T-helper 17 cell (primary cell): ENCODE measurements around the gene ODAD3. TPM values are rescaled to one million over a fixed set of nuclear protein-coding genes. Genes with fewer than 3 reads are reported as not detected.
A peak's percentile ranks its signal among the peaks of the same experiment; 100 is the strongest.
"Not testable (repeated sequence)": the region's sequence is repeated elsewhere in the genome, so short reads cannot be mapped to it uniquely, and the experiment has no call there.

Source experiments
- ATAC-seq: fragments of 150-1000 bp; cut with Tn5 transposase; 2 replicates; pipeline ENCODE4 v1.10.0; 2021; ENCODE audit warnings: mild to moderate bottlenecking, moderate library complexity
- DNase-seq, 3 donors: peaks; one replicate each; pipeline versions ENCODE4 v3.0.0 to v3.0.0-alpha.2; 2020 to 2021
- H3K9me3 ChIP-seq: one replicate; pipeline ENCODE4 v1.7.0; 2013; ENCODE audit warnings: low read length, mild to moderate bottlenecking; ENCODE audit not compliant: control insufficient read depth, poor library complexity, severe bottlenecking
- H3K27ac Mint-ChIP-seq: one replicate; pipeline ENCODE4 v1.8.0; 2022; ENCODE audit warnings: mild to moderate bottlenecking, moderate library complexity, mixed read lengths
- H3K27me3 Mint-ChIP-seq: one replicate; pipeline ENCODE4 v1.8.0; 2022; ENCODE audit warnings: mixed read lengths
- H3K36me3 Mint-ChIP-seq: one replicate; pipeline ENCODE4 v1.8.0; 2022; ENCODE audit warnings: low read depth, mixed read lengths
- H3K4me1 Mint-ChIP-seq: one replicate; pipeline ENCODE4 v1.8.0; 2022; ENCODE audit warnings: mild to moderate bottlenecking, mixed read lengths
- H3K4me3 Mint-ChIP-seq: one replicate; pipeline ENCODE4 v1.8.0; 2022; ENCODE audit warnings: mild to moderate bottlenecking, moderate library complexity, mixed read lengths
- total RNA-seq, 4 donors: library from RNA in 2 of 4; stranded (reverse) in 2 of 4; gene quantifications; one replicate each; pipeline ENCODE4 v1.2.3 and lab custom pipeline; 2022 to 2026

Gene ODAD3
- total RNA-seq, 2 donors from 2014 or later, result not detected

DNA sequence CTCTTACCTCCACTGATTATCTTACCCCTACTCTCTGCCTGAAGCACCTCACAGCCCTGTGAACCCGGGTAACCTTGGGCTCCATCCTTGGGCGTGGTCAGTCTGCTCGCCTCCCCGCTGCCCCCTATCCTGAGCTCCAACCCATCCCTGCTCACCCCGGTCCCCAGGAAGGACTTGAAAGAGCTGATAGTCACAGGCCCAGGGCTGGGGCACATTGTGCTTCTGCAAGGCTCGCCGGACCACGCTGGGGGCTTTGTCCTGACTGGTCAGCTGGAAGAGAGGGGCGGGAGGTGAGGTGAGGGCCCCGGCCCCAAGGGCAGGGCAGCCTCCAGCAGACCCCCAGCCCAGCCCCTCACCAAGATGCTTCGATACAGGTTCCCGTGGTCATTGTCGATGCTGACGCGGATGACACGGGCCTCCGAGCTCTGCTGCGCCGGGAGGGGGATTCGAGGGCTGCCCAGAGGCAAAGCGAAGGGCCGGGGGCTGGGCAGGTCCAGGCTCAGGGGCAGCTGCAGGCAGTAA is 37.8 kb downstream of the ODAD3 start:
- DNase-seq, result no peak
- Mint-ChIP-seq H3K4me3 (no peak overlapping the region), H3K27me3 (peaks cover 14% of the 10 kb centered on the region), H3K4me1 (peaks cover 7% of the 10 kb centered on the region), H3K27ac (no peak overlapping the region), H3K36me3 (peaks cover 2% of the 10 kb centered on the region)
- no peaks in the 10 kb centered on the region for H3K9me3 ChIP-seq
- no peak for ATAC-seq

- no peak for ATAC-seq
- DNase-seq, result no peak
These were observed 43.8 kb downstream of the ODAD3 start for GRCh38 chr19:11390933-11391680.

DNA sequence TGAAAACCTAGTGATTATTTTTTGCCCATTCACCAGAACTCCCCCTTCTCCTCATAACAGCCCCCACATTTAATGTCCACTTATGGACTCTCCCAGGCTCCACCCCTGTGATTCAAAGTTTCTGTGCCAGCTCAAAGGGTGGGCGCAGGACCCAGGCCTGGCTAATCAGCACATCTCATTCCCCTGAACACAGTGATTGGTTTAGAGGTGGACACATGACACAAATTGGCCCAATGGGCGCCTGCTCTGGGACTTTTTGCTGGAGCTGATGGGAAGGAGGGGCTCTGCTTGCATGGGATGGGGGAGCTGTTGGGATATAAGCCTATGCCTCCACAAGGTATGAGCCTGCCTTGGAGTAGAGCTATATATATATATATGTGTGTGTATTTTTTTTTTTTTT is 44.6 kb downstream of the ODAD3 start:
- Mint-ChIP-seq H3K4me1 (peaks cover 8% of the 10 kb centered on the region), H3K36me3 (no peaks in the 10 kb centered on the region), H3K27ac (no peak overlapping the region), H3K27me3 (peaks cover 11% of the 10 kb centered on the region), H3K4me3 (no peak overlapping the region)
- no peaks in the 10 kb centered on the region for H3K9me3 ChIP-seq
- ATAC-seq (no peak), DNase-seq (no peak)

More at GRCh38 chr19:11390933-11391680, 43.8 kb downstream of the ODAD3 start:
- Mint-ChIP-seq H3K27ac (no peak overlapping the region), H3K36me3 (no peaks in the 10 kb centered on the region), H3K4me1 (peaks cover 8% of the 10 kb centered on the region), H3K4me3 (no peak overlapping the region), H3K27me3 (peaks cover 14% of the 10 kb centered on the region)
- no peaks in the 10 kb centered on the region for H3K9me3 ChIP-seq

DNA sequence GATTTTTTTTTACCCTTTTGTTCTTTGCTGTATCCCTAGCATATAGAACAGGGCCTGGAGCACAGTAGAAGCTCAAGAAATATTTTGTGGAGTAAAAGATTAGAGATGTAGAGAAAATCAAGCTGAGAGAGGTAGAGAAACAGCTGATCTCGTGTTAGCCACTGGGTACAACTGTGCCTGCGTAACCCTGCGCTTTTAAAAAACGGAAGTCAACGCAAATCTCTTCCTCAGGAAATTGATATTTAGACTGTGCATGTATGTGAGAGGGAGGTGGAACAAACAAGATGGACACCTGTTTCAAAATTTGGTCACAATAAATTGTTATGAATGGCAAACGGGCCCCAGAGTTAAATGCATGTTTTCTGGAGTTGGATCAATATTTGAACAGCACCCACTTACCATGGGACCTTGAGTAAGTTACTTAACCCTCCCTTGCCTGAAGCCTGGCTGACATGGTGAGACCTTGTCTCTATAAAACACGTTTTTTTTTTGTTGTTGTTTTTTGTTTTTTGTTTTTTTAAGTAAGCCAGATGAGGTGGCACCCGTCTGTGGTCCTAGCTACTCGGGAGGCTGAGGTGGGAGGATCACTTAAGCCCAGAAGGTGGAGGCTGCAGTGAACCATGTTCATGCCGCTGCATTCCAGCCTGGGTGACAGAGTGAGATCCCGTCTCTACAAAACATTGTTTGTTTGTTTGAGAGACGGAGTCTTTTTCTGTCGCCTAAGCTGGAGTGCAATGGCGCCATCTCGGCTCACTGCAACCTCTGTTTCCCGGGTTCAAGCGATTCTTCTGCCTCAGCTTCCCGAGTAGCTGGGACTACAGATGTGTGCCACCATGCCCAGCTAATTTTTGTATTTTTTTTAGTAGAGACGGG is 47.5 kb downstream of the ODAD3 start:
- no peak overlapping the region for H3K27ac Mint-ChIP-seq
- H3K27me3 Mint-ChIP-seq, result peaks cover 7% of the 10 kb centered on the region
- ATAC-seq (peak; percentile 59), DNase-seq (no peak)
- no peaks in the 10 kb centered on the region for H3K9me3 ChIP-seq
- peaks cover 7% of the 10 kb centered on the region for H3K4me1 Mint-ChIP-seq
- H3K36me3 Mint-ChIP-seq, result no peaks in the 10 kb centered on the region
- no peak overlapping the region for H3K4me3 Mint-ChIP-seq

- Mint-ChIP-seq H3K27ac (no peak overlapping the region), H3K27me3 (peaks cover 13% of the 10 kb centered on the region), H3K4me3 (peak overlapping the region; percentile 45), H3K4me1 (peaks cover 26% of the 10 kb centered on the region), H3K36me3 (no peaks in the 10 kb centered on the region)
- no peak for ATAC-seq
- H3K9me3 ChIP-seq, result no peaks in the 10 kb centered on the region
- DNase-seq, result no peak
These were observed 50.2 kb downstream of the ODAD3 start for GRCh38 chr19:11384778-11385129.

DNA sequence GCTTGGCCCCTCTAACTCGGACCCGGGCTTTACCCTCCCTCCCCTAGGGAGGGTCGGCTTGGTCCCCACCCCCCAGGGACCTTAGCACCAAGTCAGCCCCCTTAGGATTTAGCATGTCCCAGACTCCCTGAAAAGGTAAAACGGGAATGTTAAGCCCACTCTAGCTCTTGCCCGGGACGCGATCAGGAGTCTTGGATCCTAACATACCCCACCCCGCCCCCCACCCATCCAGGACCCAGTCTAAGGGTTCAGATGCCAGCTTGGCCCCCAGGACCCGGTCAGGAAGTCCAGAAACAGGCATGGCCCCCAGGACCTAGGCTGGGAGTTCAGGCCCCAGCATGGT is 51.2 kb downstream of the ODAD3 start:
- no peak overlapping the region for H3K27ac Mint-ChIP-seq
- peaks cover 13% of the 10 kb centered on the region for H3K27me3 Mint-ChIP-seq

GRCh38 chr19:11382898-11383705 is 51.8 kb downstream of the ODAD3 start:
- H3K4me1 Mint-ChIP-seq, result peaks cover 26% of the 10 kb centered on the region
- peaks cover 13% of the 10 kb centered on the region for H3K27me3 Mint-ChIP-seq
- H3K36me3 Mint-ChIP-seq, result no peaks in the 10 kb centered on the region
- H3K27ac Mint-ChIP-seq, result no peak overlapping the region
- peak in 2 of 3 donors; percentile 27 to 31 for DNase-seq
- no peaks in the 10 kb centered on the region for H3K9me3 ChIP-seq
- H3K4me3 Mint-ChIP-seq, result peak overlapping the region; percentile 74
- ATAC-seq, result no peak

More for the DNA sequence above, 51.2 kb downstream of the ODAD3 start:
- no peak overlapping the region for H3K4me3 Mint-ChIP-seq
- DNase-seq (no peak), ATAC-seq (no peak)
- no peaks in the 10 kb centered on the region for H3K9me3 ChIP-seq
- peaks cover 26% of the 10 kb centered on the region for H3K4me1 Mint-ChIP-seq
- no peaks in the 10 kb centered on the region for H3K36me3 Mint-ChIP-seq

DNA sequence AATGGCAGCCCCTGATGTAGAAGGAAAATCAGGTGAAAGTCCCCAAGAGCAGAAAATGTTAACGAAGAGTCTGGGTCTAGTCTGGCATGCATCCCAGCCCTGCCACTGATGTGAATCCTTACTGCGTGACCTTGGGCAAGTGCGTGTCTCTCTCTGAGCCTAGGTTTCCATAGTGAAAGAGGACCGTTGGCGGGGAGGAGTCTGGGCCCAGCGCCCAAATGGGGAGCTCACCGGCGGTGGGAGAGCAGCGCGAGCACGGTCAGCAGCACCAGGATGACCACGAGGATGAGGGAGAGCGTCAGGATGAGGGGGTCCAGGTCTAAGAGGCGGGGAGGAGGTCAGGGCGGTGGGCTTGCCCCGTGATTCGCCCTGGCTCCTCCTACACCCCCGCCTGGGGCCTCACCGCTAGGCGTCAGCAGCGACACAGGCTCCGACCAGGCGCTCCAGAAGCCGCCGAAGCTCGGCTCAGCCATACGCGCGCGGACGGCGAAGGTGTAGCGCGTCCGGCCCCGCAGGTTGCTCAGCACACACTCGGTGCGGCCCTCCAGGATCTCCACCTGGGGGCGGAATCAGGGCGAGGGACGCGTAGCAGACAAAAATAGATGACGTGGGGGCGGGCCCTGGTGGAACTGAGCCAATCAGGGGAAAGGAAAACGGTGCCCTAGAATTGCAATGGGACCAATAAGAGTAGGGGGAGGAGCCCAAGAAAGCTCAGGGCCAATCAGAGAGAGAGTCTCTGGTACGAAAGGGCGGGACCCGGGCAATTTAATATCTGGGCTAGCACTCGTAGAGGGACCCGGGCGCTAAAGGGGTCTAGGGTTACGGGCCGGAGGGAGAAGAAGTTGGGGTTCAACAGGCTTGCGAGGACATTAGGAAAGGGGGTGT is 54.0 kb downstream of the ODAD3 start:
- Mint-ChIP-seq H3K36me3 (peaks cover 2% of the 10 kb centered on the region), H3K4me1 (peaks cover 33% of the 10 kb centered on the region), H3K27ac (peak overlapping the region; percentile 96), H3K27me3 (peaks cover 13% of the 10 kb centered on the region), H3K4me3 (peak overlapping the region; percentile 97)
- H3K9me3 ChIP-seq, result no peaks in the 10 kb centered on the region
- DNase-seq (peak; percentile 92 to 96 (median 94)), ATAC-seq (peak; percentile 90)

GRCh38 chr19:11379857-11380350 is 55.0 kb downstream of the ODAD3 start:
- Mint-ChIP-seq H3K27me3 (peaks cover 13% of the 10 kb centered on the region), H3K4me1 (peaks cover 37% of the 10 kb centered on the region), H3K36me3 (peaks cover 2% of the 10 kb centered on the region), H3K27ac (peak overlapping the region; percentile 96), H3K4me3 (peak overlapping the region; percentile 97)
- DNase-seq, result no peak
- H3K9me3 ChIP-seq, result no peaks in the 10 kb centered on the region
- no peak for ATAC-seq

DNA sequence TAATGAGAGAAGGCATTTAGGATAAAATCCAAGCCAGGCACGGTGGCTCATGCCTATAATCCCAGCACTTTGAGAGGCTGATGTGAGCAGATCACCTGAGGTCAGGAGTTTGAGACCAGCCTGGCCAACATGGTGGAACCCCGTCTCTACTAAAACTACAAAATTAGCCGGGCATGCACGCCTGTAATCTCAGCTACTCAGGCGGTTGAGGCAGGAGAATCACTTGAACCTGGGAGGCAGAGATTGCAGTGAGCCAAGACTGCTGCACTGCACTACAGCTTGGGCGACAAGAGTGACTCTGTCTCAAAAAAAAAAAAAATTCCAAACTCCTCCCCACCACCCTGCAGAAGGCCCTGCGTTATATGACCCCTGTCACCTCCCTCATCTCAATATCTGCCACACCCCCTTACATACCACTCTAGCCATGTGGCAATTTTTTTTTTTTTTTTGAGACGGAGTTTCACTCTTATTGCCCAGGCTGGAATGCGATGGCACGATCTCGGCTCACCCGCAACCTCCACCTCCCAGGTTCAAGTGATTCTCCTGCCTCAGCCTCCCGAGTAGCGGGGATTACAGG is 55.6 kb downstream of the ODAD3 start:
- H3K4me1 Mint-ChIP-seq, result peaks cover 34% of the 10 kb centered on the region
- H3K27me3 Mint-ChIP-seq, result peaks cover 13% of the 10 kb centered on the region
- H3K4me3 Mint-ChIP-seq, result not testable (repeated sequence)

GRCh38 chr19:11378319-11379189 is 56.4 kb downstream of the ODAD3 start:
- no peaks in the 10 kb centered on the region for H3K9me3 ChIP-seq
- peaks cover 2% of the 10 kb centered on the region for H3K36me3 Mint-ChIP-seq
- H3K27me3 Mint-ChIP-seq, result peaks cover 13% of the 10 kb centered on the region
- DNase-seq, result no peak
- peak overlapping the region; percentile 57 for H3K27ac Mint-ChIP-seq
- no peak overlapping the region for H3K4me3 Mint-ChIP-seq
- H3K4me1 Mint-ChIP-seq, result peaks cover 34% of the 10 kb centered on the region
- ATAC-seq, result no peak

More for the DNA sequence above, 55.6 kb downstream of the ODAD3 start:
- H3K9me3 ChIP-seq, DNase-seq, ATAC-seq, H3K36me3 Mint-ChIP-seq: not testable (repeated sequence)
- H3K27ac Mint-ChIP-seq, result peak overlapping the region; percentile 96
